Endothelial cell (in vitro differentiated cells): ENCODE results near the gene LYSMD3. TPM values are rescaled to one million over a fixed set of nuclear protein-coding genes. Genes with fewer than 3 reads are reported as not detected.

Experiments used
- DNase-seq: peaks from one replicate; pipeline ENCODE4 v3.0.0; 2021; ENCODE audit warnings: low spot score
- H3K27ac Mint-ChIP-seq: one replicate; pipeline ENCODE4 v1.8.0; 2021; ENCODE audit warnings: mixed read lengths, inconsistent platforms; ENCODE audit not compliant: unreplicated experiment
- H3K27me3 Mint-ChIP-seq: one replicate; pipeline ENCODE4 v1.8.0; 2021; ENCODE audit warnings: mild to moderate bottlenecking, moderate library complexity, mixed read lengths, inconsistent platforms; ENCODE audit not compliant: unreplicated experiment
- H3K36me3 Mint-ChIP-seq: one replicate; pipeline ENCODE4 v1.8.0; 2021; ENCODE audit warnings: mild to moderate bottlenecking, low read depth, mixed read lengths, inconsistent platforms; ENCODE audit not compliant: unreplicated experiment
- H3K4me1 Mint-ChIP-seq: one replicate; pipeline ENCODE4 v1.8.0; 2021; ENCODE audit warnings: mild to moderate bottlenecking, mixed read lengths, inconsistent platforms; ENCODE audit not compliant: unreplicated experiment
- H3K4me3 Mint-ChIP-seq: one replicate; pipeline ENCODE4 v1.8.0; 2021; ENCODE audit warnings: mild to moderate bottlenecking, mixed read lengths, inconsistent platforms; ENCODE audit not compliant: unreplicated experiment
- H3K9me3 Mint-ChIP-seq: one replicate; pipeline ENCODE4 v1.8.0; 2021; ENCODE audit warnings: mixed read lengths, inconsistent platforms; ENCODE audit not compliant: unreplicated experiment
- total RNA-seq: library from RNA; stranded (reverse); fragmentation: NEBNext Ultra II Directional; extraction: Animal tissue kit (Norgen Biotek cat#: 25700); gene quantifications from one replicate; pipeline ENCODE4 v1.2.1, GENCODE V29; 2021; ENCODE audit not compliant: unreplicated experiment
- TF ChIP-seq, protein P1 (sequence below): fragments of 200-600 bp; sonication (generic); IDR thresholded peaks from one replicate; pipeline ENCODE4 v1.5.0; 2021; ENCODE audit warnings: antibody characterized with exemption; ENCODE audit not compliant: unreplicated experiment

Gene LYSMD3
- total RNA-seq, 1 donor from 2014 or later, result 15.6 TPM

DNA sequence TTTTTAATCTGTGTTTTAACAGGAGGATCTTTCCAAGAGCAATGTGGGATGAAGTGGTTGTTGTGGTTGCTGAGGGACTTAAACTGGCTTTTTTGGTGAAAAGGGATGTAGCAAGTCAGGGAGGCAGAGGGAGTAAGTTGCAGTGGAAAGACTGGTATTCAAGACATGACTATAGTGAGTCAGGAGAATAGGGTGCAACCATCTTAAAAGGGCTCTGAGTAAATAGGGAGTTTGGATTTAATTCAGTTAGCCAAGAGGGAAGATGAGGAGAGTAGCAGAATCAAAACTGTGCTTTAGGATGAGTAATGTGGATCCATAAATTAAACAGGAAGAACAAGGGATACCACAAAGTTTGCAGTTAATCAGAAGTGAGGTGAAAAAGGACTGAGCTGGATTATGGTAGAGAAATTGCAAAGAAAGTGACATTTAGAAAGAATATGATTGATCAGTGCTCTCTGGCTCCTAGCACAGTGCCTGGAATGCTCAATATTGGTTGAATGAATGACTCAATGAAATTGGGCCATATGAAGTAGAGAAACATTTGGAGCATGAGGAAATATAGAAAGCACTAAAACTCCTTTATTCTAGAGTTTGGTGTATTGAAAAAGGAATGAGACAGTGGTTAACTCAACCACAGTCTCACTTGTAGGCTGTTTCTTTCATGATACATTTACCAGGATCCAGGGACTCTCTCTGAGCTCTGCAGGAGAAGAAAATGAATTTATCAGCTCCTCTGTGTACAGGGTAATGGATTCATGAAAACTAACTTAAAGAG, 49.6 kb downstream of the LYSMD3 start:
- Mint-ChIP-seq H3K4me3 (no peak overlapping the region), H3K36me3 (no peaks in the 10 kb centered on the region), H3K4me1 (peaks cover 18% of the 10 kb centered on the region), H3K27me3 (peaks cover 4% of the 10 kb centered on the region), H3K9me3 (no peaks in the 10 kb centered on the region), H3K27ac (no peak overlapping the region)
- TF ChIP-seq, protein P1, sequence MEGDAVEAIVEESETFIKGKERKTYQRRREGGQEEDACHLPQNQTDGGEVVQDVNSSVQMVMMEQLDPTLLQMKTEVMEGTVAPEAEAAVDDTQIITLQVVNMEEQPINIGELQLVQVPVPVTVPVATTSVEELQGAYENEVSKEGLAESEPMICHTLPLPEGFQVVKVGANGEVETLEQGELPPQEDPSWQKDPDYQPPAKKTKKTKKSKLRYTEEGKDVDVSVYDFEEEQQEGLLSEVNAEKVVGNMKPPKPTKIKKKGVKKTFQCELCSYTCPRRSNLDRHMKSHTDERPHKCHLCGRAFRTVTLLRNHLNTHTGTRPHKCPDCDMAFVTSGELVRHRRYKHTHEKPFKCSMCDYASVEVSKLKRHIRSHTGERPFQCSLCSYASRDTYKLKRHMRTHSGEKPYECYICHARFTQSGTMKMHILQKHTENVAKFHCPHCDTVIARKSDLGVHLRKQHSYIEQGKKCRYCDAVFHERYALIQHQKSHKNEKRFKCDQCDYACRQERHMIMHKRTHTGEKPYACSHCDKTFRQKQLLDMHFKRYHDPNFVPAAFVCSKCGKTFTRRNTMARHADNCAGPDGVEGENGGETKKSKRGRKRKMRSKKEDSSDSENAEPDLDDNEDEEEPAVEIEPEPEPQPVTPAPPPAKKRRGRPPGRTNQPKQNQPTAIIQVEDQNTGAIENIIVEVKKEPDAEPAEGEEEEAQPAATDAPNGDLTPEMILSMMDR, result no peak
- DNase-seq, result no peak

DNA sequence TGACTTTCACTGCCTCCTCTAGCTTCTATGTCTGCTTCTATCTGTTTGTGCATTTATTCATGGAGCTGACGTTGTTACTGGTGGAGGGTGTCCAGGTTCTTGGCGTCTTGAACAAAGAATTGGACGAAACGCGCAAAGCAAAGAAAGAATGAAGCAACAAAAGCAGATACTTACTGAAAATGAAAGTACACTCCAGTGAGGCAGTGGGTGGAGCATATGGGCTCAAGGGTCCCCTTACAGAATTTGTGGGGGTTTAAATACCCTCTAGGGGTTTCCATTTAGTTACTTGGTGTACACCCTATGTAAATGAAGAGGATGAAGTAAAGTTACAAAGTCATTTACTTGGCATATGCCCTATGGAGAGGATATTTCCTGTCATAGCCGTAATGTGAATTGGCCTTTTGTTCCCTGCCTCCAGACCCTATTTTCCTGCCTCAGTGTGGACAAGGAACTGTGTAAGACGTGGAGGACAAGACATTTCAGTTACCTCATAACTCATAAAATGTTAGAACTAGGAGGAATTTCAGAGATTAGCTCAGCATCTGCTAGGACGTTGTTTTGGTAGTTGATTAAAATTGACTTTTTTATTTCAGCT, 51.7 kb downstream of the LYSMD3 start:
- Mint-ChIP-seq H3K36me3 (peaks cover 3% of the 10 kb centered on the region), H3K27ac (no peak overlapping the region), H3K4me1 (peaks cover 25% of the 10 kb centered on the region), H3K27me3 (peaks cover 5% of the 10 kb centered on the region), H3K9me3 (no peaks in the 10 kb centered on the region), H3K4me3 (no peak overlapping the region)
- no peak for DNase-seq
- TF ChIP-seq, protein P1, result no peak

DNA sequence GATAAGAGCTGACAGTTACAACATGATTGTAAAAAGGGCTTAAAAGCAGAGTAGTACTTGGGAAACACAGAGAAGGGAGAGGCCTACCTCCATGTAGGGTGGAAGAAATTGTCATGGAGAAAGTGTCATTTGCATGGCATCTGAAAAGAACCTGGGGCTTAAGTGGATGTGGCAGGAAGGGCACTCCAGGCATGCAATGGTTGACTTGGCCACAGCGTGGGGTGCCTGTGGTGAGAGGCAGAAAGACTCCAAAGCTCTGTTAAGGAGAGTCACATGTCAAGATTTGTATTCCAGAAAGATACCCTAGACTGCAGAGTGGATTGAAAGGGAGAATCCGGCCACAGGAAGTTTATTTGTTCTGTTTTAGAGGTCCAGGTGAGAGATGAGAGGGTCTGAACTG, 52.3 kb downstream of the LYSMD3 start:
- H3K36me3 Mint-ChIP-seq, result peaks cover 3% of the 10 kb centered on the region
- H3K9me3 Mint-ChIP-seq, result no peaks in the 10 kb centered on the region

DNA sequence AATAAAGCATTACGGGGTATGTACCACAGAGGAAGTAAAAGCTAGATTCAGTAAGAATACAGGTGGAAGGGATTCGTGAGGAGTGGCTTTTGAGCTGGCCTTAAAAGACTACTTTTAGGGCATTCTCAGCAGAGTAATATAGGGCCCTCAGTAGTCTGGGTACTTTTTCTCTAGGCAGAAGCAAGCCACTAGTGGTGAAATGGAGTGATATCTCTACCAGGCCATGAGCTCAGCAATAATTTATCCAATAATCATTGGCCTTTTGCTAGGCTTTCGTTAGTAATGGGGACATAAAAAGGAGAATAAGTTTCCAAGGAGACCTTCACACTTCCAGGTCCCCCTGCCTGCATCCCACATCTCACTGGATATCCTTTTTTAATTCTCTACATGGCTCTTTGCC, 53.0 kb downstream of the LYSMD3 start:
- Mint-ChIP-seq H3K27ac (no peak overlapping the region), H3K27me3 (peaks cover 7% of the 10 kb centered on the region), H3K4me3 (no peak overlapping the region), H3K36me3 (peaks cover 3% of the 10 kb centered on the region), H3K9me3 (no peaks in the 10 kb centered on the region), H3K4me1 (peaks cover 25% of the 10 kb centered on the region)
- TF ChIP-seq, protein P1, result no peak
- DNase-seq, result no peak

More for the DNA sequence above, 52.3 kb downstream of the LYSMD3 start:
- peaks cover 7% of the 10 kb centered on the region for H3K27me3 Mint-ChIP-seq
- H3K4me1 Mint-ChIP-seq, result peaks cover 25% of the 10 kb centered on the region
- peak; percentile 21 for DNase-seq
- TF ChIP-seq, protein P1, result no peak
- peak overlapping the region; percentile 13 for H3K4me3 Mint-ChIP-seq
- H3K27ac Mint-ChIP-seq, result peak overlapping the region; percentile 38

DNA sequence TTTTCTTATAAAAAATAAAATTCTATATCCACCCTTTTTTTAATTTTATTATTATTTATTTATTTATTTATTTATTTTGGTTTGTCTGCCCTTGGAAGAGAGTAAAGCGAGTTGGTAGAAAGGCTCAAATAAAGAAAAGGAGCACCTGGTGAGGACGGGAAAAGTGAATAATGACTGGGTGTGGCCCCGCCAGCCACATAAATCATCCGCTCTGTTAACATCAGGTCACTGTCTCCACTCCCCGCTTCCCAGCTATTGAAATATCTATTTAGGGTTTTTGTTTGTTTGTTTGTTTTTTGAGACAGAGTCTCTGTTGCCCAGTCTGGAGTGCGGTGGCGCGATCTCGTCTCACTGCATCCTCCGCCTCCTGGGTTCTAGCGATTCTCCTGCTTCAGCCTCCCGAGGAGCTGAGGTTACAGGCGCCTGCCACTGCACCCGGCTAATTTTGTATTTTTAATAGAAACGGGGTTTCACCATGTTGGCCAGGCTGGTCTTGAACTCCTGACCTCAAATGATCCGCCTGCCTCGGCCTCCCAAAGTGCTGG, 53.9 kb downstream of the LYSMD3 start:
- no peak for DNase-seq
- peaks cover 7% of the 10 kb centered on the region for H3K27me3 Mint-ChIP-seq
- TF ChIP-seq, protein P1, result no peak
- peak overlapping the region; percentile 97 for H3K4me3 Mint-ChIP-seq
- peaks cover 25% of the 10 kb centered on the region for H3K4me1 Mint-ChIP-seq
- no peaks in the 10 kb centered on the region for H3K9me3 Mint-ChIP-seq
- peaks cover 3% of the 10 kb centered on the region for H3K36me3 Mint-ChIP-seq
- no peak overlapping the region for H3K27ac Mint-ChIP-seq
